Stimulated activated CD4-positive, alpha-beta T cell treated with anti-CD3 and anti-CD28 coated beads, Interleukin-15, amount 100 ng/mL, for 48 hours (primary cell): ENCODE results near the gene GGN.
"Not testable (repeated sequence)": the region's sequence is repeated elsewhere in the genome, so short reads cannot be mapped to it uniquely, and the experiment has no call there.

ENCODE experiments used
- DNase-seq, 2 donors: peaks; one replicate each; pipeline ENCODE4 v3.0.0-alpha.2; 2020; ENCODE audit warnings: low read depth in 2 of 2

Gene GGN

GRCh38 chr19:38362076-38362945 is 25.5 kb downstream of the GGN start:
- DNase-seq: peak; percentile 81 to 92

- peak; percentile 60 to 74 for DNase-seq
Measured at GRCh38 chr19:38361633-38362075, 26.2 kb downstream of the GGN start.

- no peak for DNase-seq
Measured at GRCh38 chr19:38360839-38361631, 26.8 kb downstream of the GGN start.

- DNase-seq: no peak
Measured at GRCh38 chr19:38360351-38360750, 27.5 kb downstream of the GGN start.

- DNase-seq: no peak
Measured at GRCh38 chr19:38359242-38360021, 28.4 kb downstream of the GGN start.

- no peak for DNase-seq
Measured at GRCh38 chr19:38358071-38358470, 29.8 kb downstream of the GGN start.

GRCh38 chr19:38355728-38356725 is 31.8 kb downstream of the GGN start:
- no peak for DNase-seq

GRCh38 chr19:38352611-38353010 is 35.2 kb downstream of the GGN start:
- no peak for DNase-seq

GRCh38 chr19:38351865-38352395 is 35.9 kb downstream of the GGN start:
- no peak for DNase-seq

- no peak for DNase-seq
Measured at GRCh38 chr19:38350883-38351282, 37.0 kb downstream of the GGN start.

- no peak for DNase-seq
Measured at GRCh38 chr19:38346837-38347236, 41.0 kb downstream of the GGN start.

- no peak for DNase-seq
Measured at GRCh38 chr19:38340927-38341326, 46.9 kb downstream of the GGN start.

GRCh38 chr19:38339011-38339410 is 48.8 kb downstream of the GGN start:
- not testable (repeated sequence) for DNase-seq

- no peak for DNase-seq
Measured at GRCh38 chr19:38337360-38337653, 50.5 kb downstream of the GGN start.

- peak; percentile 95 to 97 for DNase-seq
Measured at GRCh38 chr19:38336638-38337359, 51.0 kb downstream of the GGN start.

- peak; percentile 94 to 96 for DNase-seq
Measured at GRCh38 chr19:38335949-38336637, 51.7 kb downstream of the GGN start.
